Hypothalamus (tissue), 51 donors: Measurements from ENCODE around the gene NSDHL.

Experiments
- DNase-seq, 51 donors: peaks; one replicate each; lab custom pipeline; 2025; lab: John Stamatoyannopoulos, UW

The NSDHL gene

DNA sequence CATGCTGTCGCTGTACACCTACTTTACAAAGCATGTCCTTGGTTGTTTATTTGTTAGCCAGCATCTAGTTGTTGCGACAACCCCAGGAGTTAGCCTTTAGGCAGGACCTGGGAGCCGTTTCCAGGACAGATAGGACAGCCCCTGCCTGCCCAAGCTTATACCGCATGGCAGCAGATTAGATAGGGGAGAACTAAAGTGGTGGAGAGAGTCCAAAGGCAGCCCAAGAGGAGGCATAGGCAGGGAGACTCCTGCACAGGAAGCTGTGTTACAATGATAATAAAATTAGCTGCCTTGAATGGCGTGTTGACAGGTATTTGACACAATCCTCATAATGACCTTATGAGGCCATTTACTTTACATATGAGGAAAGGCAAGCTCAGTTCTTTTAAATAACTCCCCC lies 13.0 kb downstream of the NSDHL start:
- no peak for DNase-seq

GRCh38 chrX:152844256-152844655 lies 13.4 kb downstream of the NSDHL start:
- DNase-seq = no peak

DNA sequence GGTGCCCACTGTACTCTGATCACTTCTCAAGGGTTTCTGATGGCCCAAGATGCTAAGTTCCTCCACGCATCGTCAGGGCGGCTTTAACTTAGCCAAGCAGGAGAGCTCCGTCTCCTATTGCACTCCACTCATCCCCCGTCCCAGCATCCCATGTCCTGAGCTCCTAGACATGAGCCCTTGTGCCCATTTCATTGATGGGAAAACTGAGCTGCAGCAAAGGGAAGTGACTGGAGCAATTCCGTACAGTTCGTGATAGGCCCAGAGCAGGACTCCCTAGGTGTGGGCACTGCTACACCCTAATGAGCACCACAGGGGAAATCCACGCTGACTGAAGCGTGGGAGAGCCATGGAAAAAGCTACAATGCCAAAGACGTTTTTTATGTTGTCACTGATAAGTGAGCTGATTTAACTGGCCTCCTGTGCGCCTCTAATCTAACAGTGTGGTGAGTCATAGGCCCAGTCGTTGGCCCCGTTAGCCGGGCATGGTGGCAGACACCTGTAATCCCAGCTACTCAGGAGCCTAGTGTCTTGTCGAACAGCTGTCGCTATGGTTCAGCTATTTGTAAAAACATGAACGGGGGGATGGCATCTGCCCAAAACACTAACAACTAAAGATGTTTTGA lies 14.9 kb downstream of the NSDHL start:
- no peak for DNase-seq

- DNase-seq = no peak
These were observed 16.4 kb downstream of the NSDHL start for GRCh38 chrX:152847281-152847680.

DNA sequence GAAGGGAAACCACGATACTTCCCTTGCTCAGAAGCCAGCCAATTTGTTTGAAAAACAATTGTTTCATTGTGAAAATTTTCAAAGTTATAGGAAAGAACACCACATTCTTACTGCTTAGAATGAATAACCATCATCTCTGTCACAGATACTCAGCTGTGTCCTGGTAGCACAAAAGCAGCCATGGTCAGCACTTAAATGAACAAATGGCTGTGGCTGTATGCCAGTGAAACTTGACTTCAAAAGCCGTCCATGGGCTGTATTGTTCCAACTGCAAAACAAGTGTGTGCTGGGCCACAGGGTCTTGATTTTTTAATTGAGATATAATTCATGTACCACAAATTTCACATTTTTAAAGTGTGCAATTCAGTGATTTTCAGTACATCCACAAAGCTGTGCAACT lies 19.6 kb downstream of the NSDHL start:
- peak in 7 of 51 donors; percentile 1 to 30 (median 5) for DNase-seq

GRCh38 chrX:152853986-152854385 lies 23.1 kb downstream of the NSDHL start:
- DNase-seq = no peak

- DNase-seq = no peak
These were observed 30.3 kb downstream of the NSDHL start for GRCh38 chrX:152861116-152861515.

DNA sequence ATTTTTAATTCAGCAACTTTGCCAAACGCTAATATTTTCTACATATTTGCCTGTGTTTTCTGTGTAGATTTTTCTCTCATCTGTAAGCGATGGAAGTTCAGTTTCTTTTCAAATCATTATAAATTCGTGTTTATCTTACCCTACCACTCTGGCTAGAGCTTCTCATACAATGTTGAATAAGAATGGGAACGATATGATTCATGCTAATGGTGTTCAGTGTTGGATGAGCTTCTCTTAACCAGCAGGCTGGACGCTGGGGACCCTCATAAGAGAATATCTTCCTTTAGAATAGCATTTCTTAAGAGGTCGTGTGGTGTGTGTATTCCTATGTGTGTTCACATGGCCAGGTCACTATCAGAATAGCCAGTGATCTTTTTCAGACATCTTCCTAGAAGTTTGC lies 31.0 kb downstream of the NSDHL start:
- DNase-seq = no peak

DNA sequence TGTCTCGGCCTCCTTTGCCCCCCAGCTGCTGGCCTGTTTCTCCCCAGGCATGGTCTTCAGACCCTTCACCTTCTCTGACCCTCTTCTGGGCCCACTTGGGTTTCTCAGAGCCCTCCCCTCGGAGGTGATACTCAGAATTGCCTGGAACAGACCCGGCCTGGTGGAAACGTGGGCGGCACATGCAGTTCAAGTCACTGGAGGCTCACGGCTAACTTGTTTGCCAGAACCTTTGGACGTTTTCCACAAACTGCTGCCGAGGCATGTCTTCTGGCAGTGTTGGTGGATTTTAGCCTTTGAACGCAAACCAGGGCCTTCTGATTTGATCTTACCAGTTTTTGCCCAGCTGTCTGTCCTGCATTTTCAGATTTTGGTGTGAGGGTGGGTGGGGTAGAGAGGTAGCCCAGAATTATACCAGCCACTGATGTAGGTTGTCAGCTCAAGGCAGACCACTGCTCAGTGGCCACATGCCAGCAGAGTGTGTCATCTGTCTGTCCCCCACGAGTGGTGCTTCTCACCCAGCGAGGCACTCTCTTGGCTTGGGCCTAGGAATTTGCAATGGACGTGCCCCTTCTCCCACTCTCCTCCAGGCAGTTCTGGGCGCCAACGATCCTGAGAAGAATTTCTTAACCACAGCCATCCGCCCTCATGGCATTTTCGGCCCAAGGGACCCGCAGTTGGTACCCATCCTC lies 34.5 kb downstream of the NSDHL start:
- no peak for DNase-seq

GRCh38 chrX:152866386-152866785 lies 35.5 kb downstream of the NSDHL start:
- DNase-seq = no peak

DNA sequence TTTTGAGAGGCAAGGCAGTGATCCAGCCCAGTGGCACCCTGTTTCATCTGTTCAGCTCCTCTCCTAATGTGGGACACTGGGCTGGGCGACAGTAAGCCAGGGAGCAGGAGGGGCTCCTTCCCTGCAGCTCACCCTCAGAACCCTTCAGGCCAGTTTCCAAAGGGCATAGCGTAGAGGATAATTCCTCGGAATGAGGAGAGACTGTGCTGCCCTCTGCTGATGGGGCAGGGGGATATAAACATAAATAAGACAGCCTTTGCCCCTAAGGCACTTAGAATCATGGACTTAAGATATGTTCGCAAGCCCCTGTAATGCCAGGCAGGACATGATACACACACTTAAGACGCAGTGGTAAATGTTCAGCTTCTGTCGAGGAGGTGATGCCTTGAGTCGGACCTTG lies 39.1 kb downstream of the NSDHL start:
- DNase-seq = no peak

DNA sequence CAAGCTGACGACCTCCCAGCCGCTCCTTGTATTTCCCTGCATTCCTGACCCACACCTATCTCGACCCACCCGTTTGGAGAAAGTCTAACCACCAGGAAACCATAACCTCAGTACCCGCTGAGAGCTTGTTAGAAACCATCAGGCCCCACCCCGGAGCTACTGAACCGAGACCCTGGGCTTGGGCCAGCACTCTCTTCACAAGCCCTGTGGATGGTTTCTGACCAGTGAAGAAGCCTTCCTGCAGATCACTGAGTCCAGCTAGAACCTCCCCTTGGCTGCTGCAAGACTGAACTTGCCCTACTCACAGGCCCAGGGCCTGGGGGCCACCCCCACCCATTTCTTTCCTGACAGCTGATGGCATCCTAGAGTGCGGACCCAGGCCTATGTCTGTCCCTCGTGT lies 40.4 kb downstream of the NSDHL start:
- DNase-seq = no peak

DNA sequence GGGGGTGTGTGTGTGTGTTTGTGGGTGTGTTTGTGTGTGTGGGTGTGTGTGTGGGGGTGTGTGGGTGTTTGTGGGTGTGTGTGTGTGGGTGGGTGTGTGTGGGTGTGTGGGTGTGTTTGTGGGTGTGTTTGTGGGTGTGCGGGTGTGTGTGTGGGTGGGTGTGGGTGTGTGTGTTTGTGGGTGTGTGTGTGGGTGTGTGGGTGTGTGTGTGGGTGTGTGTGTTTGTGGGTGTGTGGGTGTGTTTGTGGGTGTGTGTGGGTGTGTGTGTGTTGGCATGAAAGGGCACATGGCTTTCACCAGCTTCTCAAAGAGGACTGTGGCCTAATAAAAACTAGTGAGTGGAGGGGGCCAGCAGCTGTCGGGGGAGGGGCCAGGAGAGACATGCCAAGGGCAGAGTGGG lies 41.7 kb downstream of the NSDHL start:
- DNase-seq = no peak

GRCh38 chrX:152873361-152873760 lies 42.5 kb downstream of the NSDHL start:
- no peak for DNase-seq

- no peak for DNase-seq
These were observed 46.3 kb downstream of the NSDHL start for GRCh38 chrX:152876931-152877840.

GRCh38 chrX:152878976-152879755 lies 48.3 kb downstream of the NSDHL start:
- DNase-seq = peak in 5 of 51 donors; percentile 1 to 15 (median 4)

DNA sequence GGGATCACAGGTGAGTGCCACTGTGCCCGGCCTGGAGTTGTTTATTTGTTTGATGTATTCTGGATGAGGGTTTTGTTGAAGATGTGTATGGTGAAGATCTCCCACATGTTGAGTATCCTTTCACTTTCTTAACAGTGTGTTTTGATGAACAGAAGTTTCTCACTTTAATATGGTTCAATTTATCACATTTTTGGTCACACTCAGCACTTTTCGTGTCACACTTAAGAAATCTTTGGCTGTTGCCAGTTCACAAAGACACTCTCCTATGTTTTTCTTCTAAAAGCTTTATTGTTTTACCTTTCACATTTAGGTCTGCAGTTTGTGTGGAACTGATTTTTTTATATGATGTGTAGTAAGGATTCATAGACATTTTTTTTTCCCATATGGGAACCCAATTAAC lies 50.4 kb downstream of the NSDHL start:
- DNase-seq = no peak

DNA sequence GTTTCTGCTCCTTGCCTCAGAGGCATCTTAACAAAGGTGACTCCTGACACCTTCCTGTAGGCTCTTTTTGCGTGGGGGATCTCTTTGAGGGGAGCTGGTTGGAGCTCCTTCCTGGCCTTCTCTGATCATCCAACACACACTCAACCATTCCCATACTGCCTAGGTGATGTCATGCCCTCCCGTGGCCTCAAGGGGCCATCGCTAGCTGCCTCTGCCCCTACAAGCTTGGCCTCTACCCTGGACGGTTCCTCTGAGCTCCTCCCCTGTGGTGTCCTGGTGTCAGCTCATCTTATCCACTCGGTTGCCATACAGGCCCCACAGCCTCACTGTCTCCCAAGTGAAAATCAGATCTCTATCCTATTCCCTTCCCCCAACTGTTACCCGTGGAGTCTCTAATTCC lies 53.3 kb downstream of the NSDHL start:
- DNase-seq = no peak

GRCh38 chrX:152886716-152887115 lies 55.9 kb downstream of the NSDHL start:
- DNase-seq = peak in 3 of 51 donors; percentile 0 to 8 (median 2)

DNA sequence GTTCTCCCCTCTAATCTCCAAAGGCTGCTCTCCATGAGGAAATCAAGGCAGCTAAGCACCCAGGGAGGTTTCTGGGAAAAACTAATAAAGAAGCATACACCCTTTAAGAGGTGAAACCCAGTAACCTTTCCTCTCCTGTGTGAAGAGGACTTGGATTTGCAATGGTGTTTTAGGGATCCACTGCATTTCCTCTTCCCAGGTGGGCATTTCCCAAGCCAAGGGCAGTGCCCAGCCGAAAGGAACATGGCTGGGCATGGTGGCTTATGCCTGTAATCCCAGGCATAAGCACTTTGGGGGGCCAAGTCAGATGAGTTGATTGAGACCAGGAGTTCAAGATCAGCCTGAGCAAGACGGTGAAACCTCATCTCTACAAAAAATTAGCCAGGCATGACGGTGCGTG lies 61.6 kb downstream of the NSDHL start:
- no peak for DNase-seq
